ENCODE data around the gene TRIM63.

The TRIM63 gene

GRCh38 chr1:26031611-26032220, 35.7 kb downstream of the TRIM63 start:
- DNase-seq: no peak

GRCh38 chr1:26031196-26031595, 36.2 kb downstream of the TRIM63 start:
- no peak for DNase-seq

GRCh38 chr1:26029864-26030481, 37.5 kb downstream of the TRIM63 start:
- no peak for DNase-seq

- DNase-seq: no peak
Measured at GRCh38 chr1:26029054-26029863, 38.2 kb downstream of the TRIM63 start.

- DNase-seq: no peak
Measured at GRCh38 chr1:26028490-26028980, 38.9 kb downstream of the TRIM63 start.

GRCh38 chr1:26027716-26028489, 39.5 kb downstream of the TRIM63 start:
- no peak for DNase-seq

GRCh38 chr1:26025517-26025916, 41.9 kb downstream of the TRIM63 start:
- no peak for DNase-seq

- no peak for DNase-seq
Measured at GRCh38 chr1:26025060-26025459, 42.4 kb downstream of the TRIM63 start.

GRCh38 chr1:26023826-26024225, 43.6 kb downstream of the TRIM63 start:
- DNase-seq: no peak

- DNase-seq: no peak
Measured at GRCh38 chr1:26023009-26023408, 44.4 kb downstream of the TRIM63 start.

- DNase-seq: no peak
Measured at GRCh38 chr1:26022404-26022779, 45.0 kb downstream of the TRIM63 start.

- DNase-seq: no peak
Measured at GRCh38 chr1:26021647-26022403, 45.6 kb downstream of the TRIM63 start, which contains the start of gene EXTL1. Gene EXTL1 (plus strand): TSS chr1:26021775. CDS start chr1:26022647, 872 bp downstream.

- no peak for DNase-seq
Measured at GRCh38 chr1:26020941-26021646, 46.3 kb downstream of the TRIM63 start.

- DNase-seq: no peak
Measured at GRCh38 chr1:26020330-26020768, 47.1 kb downstream of the TRIM63 start.

GRCh38 chr1:26019641-26020315, 47.7 kb downstream of the TRIM63 start:
- DNase-seq: no peak

GRCh38 chr1:26017606-26018005, 49.8 kb downstream of the TRIM63 start:
- DNase-seq: no peak

GRCh38 chr1:26016953-26017545, 50.4 kb downstream of the TRIM63 start:
- DNase-seq: no peak

- no peak for DNase-seq
Measured at GRCh38 chr1:26016258-26016952, 51.0 kb downstream of the TRIM63 start.

- no peak for DNase-seq
Measured at GRCh38 chr1:26015358-26015757, 52.1 kb downstream of the TRIM63 start.

GRCh38 chr1:26014179-26014578, 53.3 kb downstream of the TRIM63 start:
- no peak for DNase-seq
